Hematopoietic multipotent progenitor cell treated with erythropoietin and hydrocortisone succinate and interleukin-3 and kit ligand, for 15 days (in vitro differentiated cells): ENCODE measurements around the gene DNM2.
"Not testable (repeated sequence)": the region's sequence is repeated elsewhere in the genome, so short reads cannot be mapped to it uniquely, and the experiment has no call there.

Experiments
- DNase-seq: peaks from one replicate; pipeline ENCODE4 v3.0.0-alpha.2; 2015; ENCODE audit warnings: low spot score

DNM2 gene

GRCh38 chr19:10726268-10726667 is 8.4 kb downstream of the DNM2 start:
- no peak for DNase-seq

GRCh38 chr19:10727685-10728201 is 9.9 kb downstream of the DNM2 start:
- DNase-seq, result no peak

- no peak for DNase-seq
Measured at GRCh38 chr19:10729411-10729810, 11.5 kb downstream of the DNM2 start.

- DNase-seq, result no peak
Measured at GRCh38 chr19:10730932-10731331, 13.1 kb downstream of the DNM2 start.

GRCh38 chr19:10735741-10736140 is 17.9 kb downstream of the DNM2 start:
- DNase-seq, result no peak

GRCh38 chr19:10736189-10736588 is 18.3 kb downstream of the DNM2 start:
- DNase-seq, result no peak

GRCh38 chr19:10736916-10737551 is 19.2 kb downstream of the DNM2 start:
- no peak for DNase-seq

- no peak for DNase-seq
Measured at GRCh38 chr19:10737722-10738121, 19.8 kb downstream of the DNM2 start.

GRCh38 chr19:10740798-10741197 is 22.9 kb downstream of the DNM2 start:
- DNase-seq, result no peak

GRCh38 chr19:10742476-10742875 is 24.6 kb downstream of the DNM2 start:
- DNase-seq, result no peak

GRCh38 chr19:10744253-10744798 is 26.4 kb downstream of the DNM2 start:
- DNase-seq, result no peak

- no peak for DNase-seq
Measured at GRCh38 chr19:10744801-10745293, 27.0 kb downstream of the DNM2 start.

- not testable (repeated sequence) for DNase-seq
Measured at GRCh38 chr19:10746437-10746836, 28.6 kb downstream of the DNM2 start.

GRCh38 chr19:10747271-10747670 is 29.4 kb downstream of the DNM2 start:
- no peak for DNase-seq

GRCh38 chr19:10747674-10748073 is 29.8 kb downstream of the DNM2 start:
- no peak for DNase-seq

- no peak for DNase-seq
Measured at GRCh38 chr19:10748195-10748926, 30.5 kb downstream of the DNM2 start.

GRCh38 chr19:10748927-10749434 is 31.1 kb downstream of the DNM2 start:
- DNase-seq, result peak; percentile 50

- DNase-seq, result no peak
Measured at GRCh38 chr19:10749435-10750384, 31.8 kb downstream of the DNM2 start.

- DNase-seq, result no peak
Measured at GRCh38 chr19:10751109-10751953, 33.5 kb downstream of the DNM2 start.

GRCh38 chr19:10752237-10752912 is 34.5 kb downstream of the DNM2 start:
- DNase-seq, result no peak
